ENCODE data around the gene PFKFB1. TPM values are rescaled to one million over a fixed set of nuclear protein-coding genes. Genes with fewer than 3 reads are reported as not detected.

PFKFB1 gene
- total and polyA plus RNA-seq, 9 of the 15 experiments (the other 6 are each of a cell fraction or from before 2014, with no cell fraction given): 0.07 to 0.24 (median 0.15) TPM; not detected in 2

- peak; percentile 90 for TF ChIP-seq MECOM (CRISPR knock-in tag; IDR thresholded peaks at IDR 0.05)
- TF ChIP-seq FIP1L1 (IDR thresholded peaks at IDR 0.05; ENCODE audit: low read depth, low read length, poor library complexity, severe bottlenecking): no peak
- peak; percentile 99 for TF ChIP-seq TEAD4 (IDR thresholded peaks at IDR 0.05; ENCODE audit: low read length)
- no peak for TF ChIP-seq TEAD4 (CRISPR knock-in tag; IDR thresholded peaks at IDR 0.05; ENCODE audit: borderline replicate concordance)
- TF ChIP-seq MXI1 (IDR thresholded peaks at IDR 0.05; ENCODE audit: low read depth, low read length): peak; percentile 25; the same call in 1 of the 2 replicates
- TF ChIP-seq EHMT2 (IDR thresholded peaks at IDR 0.05): peak; percentile 53
- no peak for TF ChIP-seq ARID4B (CRISPR knock-in tag; IDR thresholded peaks at IDR 0.05)
- peak; percentile 94 for TF ChIP-seq HDAC3 (IDR thresholded peaks at IDR 0.05; ENCODE audit: borderline replicate concordance, partially characterized antibody)
- no peak for TF ChIP-seq SFPQ (IDR thresholded peaks at IDR 0.05; ENCODE audit: low read depth, low read length)
- TF ChIP-seq PBX2 (CRISPR knock-in tag; IDR thresholded peaks at IDR 0.05; ENCODE audit: low read depth): no peak
- peak; percentile 63 for TF ChIP-seq PBX2 (tag; conservative IDR thresholded peaks at IDR 0.05; ENCODE audit: low read depth)
- no peak for TF ChIP-seq CHCHD3 (CRISPR knock-in tag; IDR thresholded peaks at IDR 0.05)
- TF ChIP-seq GTF3C2 (IDR thresholded peaks at IDR 0.05; ENCODE audit: borderline replicate concordance, extremely low read depth, insufficient read length): no peak
- peak; percentile 66 for TF ChIP-seq SMAD1 (IDR thresholded peaks at IDR 0.05; ENCODE audit: low read depth, low read length, partially characterized antibody)
- TF ChIP-seq SMARCA4 (IDR thresholded peaks at IDR 0.05): peak; percentile 93
These were observed 20.9 kb upstream of the PFKFB1 start (continued) for GRCh38 chrX:55014897-55015299.

Data from K562 (cell line).